Left ventricle myocardium inferior (tissue), 1 donor: ENCODE measurements around the gene CORO2A. TPM values are rescaled to one million over a fixed set of nuclear protein-coding genes. Genes with fewer than 3 reads are reported as not detected.

Experiments used
- DNase-seq: peaks from one replicate; pipeline ENCODE4 v3.0.0-alpha.2; 2020
- H3K27ac ChIP-seq: fragments of 200-600 bp; replicated peaks from 2 replicates; pipeline ENCODE4 v1.8.0; 2021
- H3K27me3 ChIP-seq: fragments of 200-600 bp; 2 replicates; pipeline ENCODE4 v1.8.0; 2021; ENCODE audit warnings: low read depth
- H3K36me3 ChIP-seq: fragments of 200-600 bp; 2 replicates; pipeline ENCODE4 v1.8.0; 2021
- H3K4me1 ChIP-seq: fragments of 200-600 bp; 2 replicates; pipeline ENCODE4 v1.8.0; 2021
- H3K4me3 ChIP-seq: fragments of 200-600 bp; 2 replicates; pipeline ENCODE4 v1.8.0; 2021; ENCODE audit warnings: mild to moderate bottlenecking, moderate library complexity
- H3K9me3 ChIP-seq: fragments of 200-600 bp; replicated peaks from 2 replicates; pipeline ENCODE4 v1.8.0; 2021
- intact Hi-C: fragments of 100-400 bp; cut with micrococcal nuclease; formaldehyde crosslinking; loops from one replicate; pipeline ENCODE4 v1.11.0; 2022
- total RNA-seq: library from RNA; stranded (reverse); fragmentation: NEBNext Ultra II Directional; extraction: Animal tissue kit (Norgen Biotek cat#: 25700); gene quantifications from one replicate; pipeline ENCODE4 v1.2.1, GENCODE V29; 2021
- TF ChIP-seq, protein P1 (sequence below): fragments of 200-600 bp; IDR thresholded peaks from 2 replicates; pipeline ENCODE4 v1.8.0; 2021; ENCODE audit warnings: antibody characterized with exemption, mild to moderate bottlenecking, borderline replicate concordance
- donor health status: DM: no; HTN: yes; CAD: no; lungs with severe emphysema.

The CORO2A gene
- total RNA-seq, 1 donor from 2014 or later = 0.14 TPM

DNA sequence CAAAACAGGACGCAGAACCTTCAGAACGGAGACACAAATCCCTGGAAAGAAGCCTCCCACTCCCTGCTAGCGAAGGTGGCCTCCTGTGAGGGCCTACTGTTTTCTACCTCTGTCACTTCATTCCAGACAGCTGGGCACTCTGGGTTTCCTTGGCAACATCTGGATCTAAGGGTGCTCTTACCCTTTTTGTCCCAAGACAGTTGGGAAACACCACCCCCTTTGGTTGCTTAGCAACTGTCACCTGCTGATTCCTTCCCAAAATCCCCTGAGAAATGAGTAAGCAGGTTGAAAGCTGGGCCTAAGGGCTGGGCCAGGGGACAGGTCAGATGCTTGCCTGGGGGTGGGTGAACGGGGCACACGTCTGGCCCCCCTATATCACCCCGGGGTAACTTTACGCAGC is 106.5 kb downstream of the CORO2A start:
- Histone ChIP-seq H3K36me3 (peaks cover 41% of the 10 kb centered on the region), H3K4me1 (peaks cover 9% of the 10 kb centered on the region), H3K4me3 (no peak overlapping the region), H3K9me3 (no peaks in the 10 kb centered on the region), H3K27ac (no peak overlapping the region), H3K27me3 (peaks cover 5% of the 10 kb centered on the region)
- intact Hi-C loops = no loop called here
- no peak for DNase-seq
- TF ChIP-seq, protein P1, sequence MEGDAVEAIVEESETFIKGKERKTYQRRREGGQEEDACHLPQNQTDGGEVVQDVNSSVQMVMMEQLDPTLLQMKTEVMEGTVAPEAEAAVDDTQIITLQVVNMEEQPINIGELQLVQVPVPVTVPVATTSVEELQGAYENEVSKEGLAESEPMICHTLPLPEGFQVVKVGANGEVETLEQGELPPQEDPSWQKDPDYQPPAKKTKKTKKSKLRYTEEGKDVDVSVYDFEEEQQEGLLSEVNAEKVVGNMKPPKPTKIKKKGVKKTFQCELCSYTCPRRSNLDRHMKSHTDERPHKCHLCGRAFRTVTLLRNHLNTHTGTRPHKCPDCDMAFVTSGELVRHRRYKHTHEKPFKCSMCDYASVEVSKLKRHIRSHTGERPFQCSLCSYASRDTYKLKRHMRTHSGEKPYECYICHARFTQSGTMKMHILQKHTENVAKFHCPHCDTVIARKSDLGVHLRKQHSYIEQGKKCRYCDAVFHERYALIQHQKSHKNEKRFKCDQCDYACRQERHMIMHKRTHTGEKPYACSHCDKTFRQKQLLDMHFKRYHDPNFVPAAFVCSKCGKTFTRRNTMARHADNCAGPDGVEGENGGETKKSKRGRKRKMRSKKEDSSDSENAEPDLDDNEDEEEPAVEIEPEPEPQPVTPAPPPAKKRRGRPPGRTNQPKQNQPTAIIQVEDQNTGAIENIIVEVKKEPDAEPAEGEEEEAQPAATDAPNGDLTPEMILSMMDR = no peak

DNA sequence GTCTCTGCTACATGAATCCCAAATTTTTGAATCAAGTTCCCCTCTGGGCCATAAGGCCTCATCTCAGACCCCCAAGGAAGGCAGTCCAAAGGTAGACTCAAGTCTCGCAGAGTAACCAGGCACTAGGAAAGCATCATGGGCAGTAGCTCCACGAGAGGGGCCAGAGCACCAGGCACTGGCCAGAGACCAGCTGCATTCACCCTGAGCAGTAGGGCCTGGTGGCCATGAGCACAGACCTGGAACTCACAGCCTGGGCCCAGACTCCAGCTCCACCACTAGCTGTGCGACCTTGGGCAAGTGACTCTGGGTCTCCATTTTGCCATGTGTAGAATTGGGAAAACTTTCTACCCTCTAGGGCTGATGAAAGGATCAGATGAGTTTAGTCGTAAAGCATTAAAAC is 107.4 kb downstream of the CORO2A start:
- H3K27me3 ChIP-seq = peaks cover 5% of the 10 kb centered on the region
- no peak overlapping the region for H3K4me3 ChIP-seq
- no peaks in the 10 kb centered on the region for H3K9me3 ChIP-seq
- H3K4me1 ChIP-seq = peaks cover 9% of the 10 kb centered on the region
- H3K36me3 ChIP-seq = peaks cover 50% of the 10 kb centered on the region
- no peak overlapping the region for H3K27ac ChIP-seq
- intact Hi-C loops = no loop called here
- TF ChIP-seq, protein P1 = no peak
- DNase-seq = no peak

DNA sequence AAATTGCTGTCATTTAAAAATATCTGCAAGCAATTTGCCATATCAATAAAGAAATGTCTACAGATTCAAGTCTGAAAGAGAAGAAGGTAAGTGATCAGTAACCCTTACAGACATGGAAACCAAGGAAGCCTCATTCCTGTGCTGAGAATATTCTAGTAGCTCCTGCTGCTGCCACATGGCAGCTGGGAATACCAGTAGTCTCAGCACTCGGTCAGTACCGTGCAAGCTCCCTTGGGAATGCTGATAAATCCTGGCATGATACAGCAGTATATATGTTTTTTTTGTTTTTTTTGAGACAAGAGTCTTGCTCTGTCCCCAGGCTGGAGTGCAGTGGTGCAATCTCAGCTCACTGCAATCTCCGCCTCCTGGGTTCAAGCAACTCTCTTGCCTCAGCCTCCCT is 108.0 kb downstream of the CORO2A start:
- H3K36me3 ChIP-seq = peaks cover 56% of the 10 kb centered on the region
- peaks cover 9% of the 10 kb centered on the region for H3K4me1 ChIP-seq
- no peaks in the 10 kb centered on the region for H3K9me3 ChIP-seq
- H3K27ac ChIP-seq = no peak overlapping the region
- no peak for DNase-seq
- no peaks in the 10 kb centered on the region for H3K27me3 ChIP-seq
- no peak overlapping the region for H3K4me3 ChIP-seq
- intact Hi-C loops = no loop called here
- TF ChIP-seq, protein P1 = no peak

DNA sequence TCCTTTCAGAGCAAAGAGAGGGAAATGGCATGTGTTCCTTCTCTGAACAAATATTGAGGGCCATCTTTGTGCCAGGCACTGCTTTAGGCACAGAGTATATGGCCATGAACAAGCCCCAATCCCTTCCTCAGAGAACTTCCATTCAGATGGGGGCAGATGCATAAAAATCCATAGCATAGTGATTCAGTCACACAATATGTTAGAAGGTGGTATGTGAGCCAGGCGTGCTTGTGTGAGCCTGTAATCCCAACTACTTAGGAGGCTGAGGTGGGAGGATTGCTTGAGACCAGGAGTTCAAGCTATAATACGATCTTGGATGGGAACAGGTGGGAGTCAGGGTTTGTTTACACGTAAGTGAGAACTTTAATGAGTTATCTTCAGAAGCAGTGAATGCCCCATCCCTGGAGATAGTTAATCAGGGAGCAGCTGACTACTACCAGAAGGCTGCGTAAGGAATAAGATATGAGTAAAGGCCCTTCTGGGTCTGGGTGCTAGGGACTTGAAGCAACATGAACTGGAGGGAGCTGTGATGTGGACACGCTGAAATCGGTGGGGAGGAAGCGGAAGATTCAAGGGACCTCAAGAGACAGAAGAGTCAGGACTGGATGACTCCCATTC is 108.8 kb downstream of the CORO2A start:
- Histone ChIP-seq H3K4me1 (peaks cover 9% of the 10 kb centered on the region), H3K27me3 (no peaks in the 10 kb centered on the region), H3K9me3 (no peaks in the 10 kb centered on the region), H3K4me3 (no peak overlapping the region), H3K36me3 (peaks cover 63% of the 10 kb centered on the region), H3K27ac (peak overlapping the region; percentile 15)
- TF ChIP-seq, protein P1 = no peak
- DNase-seq = no peak
- intact Hi-C loops = no loop called here

DNA sequence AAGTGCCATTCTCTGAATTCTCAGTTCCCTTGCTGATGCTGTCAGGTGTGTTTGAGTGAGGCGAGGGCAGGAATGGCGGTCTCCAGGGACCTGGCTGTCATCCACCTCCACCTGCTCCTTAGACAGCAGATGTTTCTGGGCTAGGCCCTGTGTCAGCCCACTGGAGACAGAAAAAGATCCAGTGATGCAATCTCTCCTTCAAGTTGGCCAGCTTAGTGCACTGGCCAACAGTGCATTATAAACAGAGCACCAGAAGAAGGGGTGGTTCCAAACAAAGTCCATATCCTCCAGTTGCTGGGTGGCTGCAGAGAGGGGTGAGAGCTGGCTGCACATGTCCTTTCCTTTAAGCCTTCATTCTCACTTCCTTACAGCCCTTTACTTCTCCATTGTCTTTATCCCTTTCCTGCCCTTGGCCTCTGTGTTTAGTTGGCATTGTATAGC is 109.4 kb downstream of the CORO2A start:
- Histone ChIP-seq H3K9me3 (no peaks in the 10 kb centered on the region), H3K4me1 (peaks cover 9% of the 10 kb centered on the region), H3K27me3 (no peaks in the 10 kb centered on the region), H3K4me3 (no peak overlapping the region), H3K36me3 (peaks cover 68% of the 10 kb centered on the region), H3K27ac (peak overlapping the region; percentile 15)
- DNase-seq = no peak
- intact Hi-C loops = no loop called here
- TF ChIP-seq, protein P1 = no peak
